Stimulated activated CD4-positive, alpha-beta T cell treated with anti-CD3 and anti-CD28 coated beads, Interleukin-12 subunit alpha, Interleukin-12 subunit beta, amount 100 ng/mL, for 48 hours (primary cell): ENCODE results near the gene FAM217B.
"Not testable (repeated sequence)": the region's sequence is repeated elsewhere in the genome, so short reads cannot be mapped to it uniquely, and the experiment has no call there.

Experiments used
- DNase-seq, 3 donors: peaks; one replicate each; pipeline ENCODE4 v3.0.0-alpha.2; 2020; ENCODE audit warnings: low read depth in 2 of 3, low spot score in 1 of 3

The FAM217B gene

DNA sequence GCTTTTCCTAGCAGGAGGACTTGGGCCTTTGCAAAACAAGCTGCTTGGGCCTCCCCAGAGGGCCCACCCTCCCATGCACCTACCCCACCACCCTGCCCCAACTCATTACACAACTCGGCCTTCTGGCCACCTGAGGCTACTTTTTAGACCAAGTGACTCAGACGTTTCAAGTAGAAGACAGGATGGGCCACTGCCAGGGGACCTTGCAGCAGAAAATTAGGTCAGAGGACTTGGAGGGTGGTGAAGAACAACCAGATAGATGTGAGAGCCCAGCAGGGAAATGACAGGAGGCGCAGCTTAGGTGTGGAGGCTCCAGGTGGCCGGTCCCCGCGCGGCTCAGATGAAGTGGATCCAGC lies 1.5 kb upstream of the FAM217B start:
- no peak for DNase-seq

DNA sequence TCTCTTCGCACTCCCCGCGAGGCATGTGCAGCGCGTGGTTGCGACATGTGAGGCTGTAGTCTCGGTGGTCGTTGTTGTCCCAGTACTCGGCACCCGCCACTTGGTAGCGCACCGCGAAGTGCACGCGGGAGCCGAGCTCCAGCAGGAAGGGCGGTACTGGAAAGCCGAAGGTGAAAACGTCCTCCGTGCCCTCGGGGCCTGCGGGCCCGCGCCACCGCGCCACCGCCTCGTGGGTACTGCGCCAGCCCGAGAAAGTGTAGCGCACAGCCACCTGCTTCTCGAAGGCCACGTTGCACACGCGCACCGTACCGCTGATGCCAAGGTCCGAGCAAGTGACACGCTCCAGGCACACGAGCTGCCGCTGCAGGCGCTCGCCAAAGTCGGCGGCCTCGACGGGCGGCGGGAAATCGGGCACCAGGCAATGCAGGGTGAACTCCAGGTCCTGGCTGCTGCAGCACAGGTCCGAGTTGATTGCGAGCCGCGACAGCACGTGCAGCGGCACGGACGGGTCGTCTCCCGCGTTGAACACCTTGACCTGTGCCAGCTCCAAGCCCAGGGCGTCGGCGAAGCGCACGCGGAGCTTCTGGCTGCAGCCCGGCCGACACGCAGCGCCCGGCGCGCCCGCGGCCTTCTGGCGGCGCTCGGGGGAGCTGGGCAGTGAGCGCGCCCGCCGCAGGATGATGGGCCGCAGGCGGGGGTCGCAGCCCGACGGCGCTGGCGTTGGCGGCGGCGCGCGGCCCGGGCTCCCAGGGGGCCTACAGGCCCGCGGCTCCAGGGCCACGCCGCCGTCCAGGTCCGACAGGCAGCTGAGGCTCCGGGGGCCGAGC lies 924 bp upstream of the FAM217B start:
- DNase-seq: no peak

DNA sequence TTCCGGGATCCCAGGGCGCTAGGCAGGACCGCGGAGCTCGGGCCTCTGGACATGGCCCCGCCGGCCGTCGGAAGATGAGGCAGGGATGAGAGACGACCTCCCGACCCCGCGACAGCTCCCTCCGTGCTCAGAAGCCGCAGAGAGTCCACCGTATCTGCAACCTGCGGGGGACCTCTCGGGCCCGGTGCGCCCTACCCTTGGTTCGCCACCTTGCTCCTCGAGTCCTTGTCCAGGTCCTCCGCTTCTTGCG lies 385 bp upstream of the FAM217B start:
- no peak for DNase-seq

DNA sequence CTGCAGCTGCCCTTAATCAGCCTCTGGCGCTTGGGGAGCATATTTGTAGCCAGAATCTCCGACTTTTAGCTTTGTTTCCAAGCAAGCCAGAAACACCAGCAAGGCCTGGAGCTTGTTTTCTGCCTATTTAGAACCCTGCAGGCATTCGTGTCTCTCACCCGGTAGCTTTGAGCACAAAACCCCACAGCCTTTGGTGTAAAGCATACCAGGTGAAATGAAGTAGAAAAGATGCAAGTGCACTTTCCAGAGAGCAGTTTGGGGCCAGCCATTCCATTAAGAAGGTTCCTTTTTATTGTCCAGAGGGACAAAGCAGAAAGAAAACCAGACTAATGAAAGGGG lies 736 bp downstream of the FAM217B start:
- DNase-seq: no peak

DNA sequence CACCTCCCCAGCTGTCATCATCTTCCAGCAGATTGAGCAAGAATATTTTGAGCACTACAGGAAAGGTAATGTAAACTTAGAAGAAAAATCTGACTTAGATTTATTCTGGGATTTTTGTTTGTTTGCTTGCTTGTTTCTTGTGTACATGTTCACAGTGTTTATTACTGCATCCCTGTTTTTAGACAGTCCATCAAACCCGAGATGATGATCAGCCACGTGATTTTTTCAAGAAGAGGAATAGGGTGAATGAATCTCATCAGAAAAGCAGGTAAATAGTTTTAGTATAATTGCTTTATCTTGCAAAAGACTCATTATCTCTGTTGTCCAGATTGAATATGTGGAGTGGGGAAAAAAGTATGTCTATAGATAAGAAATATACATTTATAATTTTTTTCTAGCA lies 2.1 kb downstream of the FAM217B start:
- DNase-seq: no peak

DNA sequence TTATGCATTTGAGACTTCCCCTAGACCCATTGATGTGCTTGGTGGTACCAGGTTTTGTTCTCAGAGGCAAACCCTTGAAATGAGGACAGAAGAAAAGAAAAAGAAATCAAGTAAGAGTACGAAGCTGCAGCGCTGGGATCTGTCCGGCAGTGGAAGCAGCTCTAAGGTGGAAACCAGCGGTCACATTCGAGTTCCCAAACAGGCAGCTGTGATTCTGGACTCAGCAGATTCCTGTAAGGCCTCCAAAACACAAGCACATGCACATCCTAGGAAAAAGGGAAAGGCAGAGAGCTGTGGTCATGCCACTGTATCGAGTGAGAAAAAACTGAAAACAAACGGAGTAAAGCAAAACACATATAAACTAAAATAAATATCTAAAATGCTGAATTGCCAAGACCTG lies 4.5 kb downstream of the FAM217B start:
- DNase-seq: no peak

DNA sequence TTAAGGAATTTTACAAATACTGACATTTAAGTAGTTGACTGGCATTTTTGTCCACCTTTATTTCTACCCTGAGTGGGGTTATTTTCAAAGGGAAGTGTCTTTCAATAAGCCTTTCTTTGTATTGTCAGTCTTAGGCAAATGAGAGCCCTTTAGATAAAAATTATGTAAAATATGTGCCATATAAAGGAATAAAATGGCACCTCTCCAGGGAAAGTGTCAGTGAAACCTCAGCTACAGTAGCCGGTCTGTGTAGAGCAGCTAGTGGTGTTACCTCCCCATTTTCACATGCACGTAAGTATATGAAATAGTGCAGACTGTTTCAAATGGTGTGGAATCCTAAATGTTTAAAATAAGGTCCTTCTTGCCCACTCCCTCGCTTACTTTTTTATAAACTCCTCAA lies 5.0 kb downstream of the FAM217B start:
- no peak for DNase-seq

DNA sequence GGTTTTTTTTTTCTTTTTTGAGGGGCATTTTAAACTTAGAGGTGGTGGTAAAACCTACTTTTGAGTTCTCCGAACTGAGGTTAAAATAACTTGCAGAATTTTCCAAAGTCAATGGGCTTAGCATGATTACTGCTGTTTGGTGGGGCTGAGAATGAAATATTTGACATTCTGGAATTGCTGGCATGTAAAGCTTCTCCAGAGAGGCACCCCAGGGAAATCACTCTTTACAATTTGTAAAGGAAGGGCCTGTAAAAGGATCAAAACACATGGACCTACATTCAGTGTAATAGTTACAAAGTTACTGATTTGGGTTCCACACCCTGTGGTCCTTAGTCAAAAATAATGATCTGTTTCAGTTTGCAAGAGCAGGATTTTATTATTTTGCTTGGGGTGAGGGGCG lies 5.5 kb downstream of the FAM217B start:
- no peak for DNase-seq

DNA sequence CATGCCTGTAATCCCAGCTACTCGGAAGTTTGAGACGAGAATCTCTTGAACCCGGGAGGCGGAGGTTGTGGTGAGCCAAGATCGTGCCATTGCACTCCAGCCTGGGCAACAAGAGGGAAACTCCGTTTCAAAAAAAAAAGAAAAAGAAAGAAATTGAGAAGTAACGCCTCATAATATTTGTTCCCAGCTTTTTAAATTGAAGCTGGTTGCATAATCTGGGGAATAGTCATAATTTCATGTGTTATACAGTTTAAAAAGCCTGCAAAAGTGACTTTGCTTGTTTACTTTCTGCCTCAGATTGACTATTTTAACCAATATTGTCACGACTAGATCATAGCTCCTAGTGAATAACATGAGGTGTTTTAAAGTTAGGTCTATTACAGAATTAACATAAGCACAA lies 7.2 kb downstream of the FAM217B start:
- DNase-seq: no peak

DNA sequence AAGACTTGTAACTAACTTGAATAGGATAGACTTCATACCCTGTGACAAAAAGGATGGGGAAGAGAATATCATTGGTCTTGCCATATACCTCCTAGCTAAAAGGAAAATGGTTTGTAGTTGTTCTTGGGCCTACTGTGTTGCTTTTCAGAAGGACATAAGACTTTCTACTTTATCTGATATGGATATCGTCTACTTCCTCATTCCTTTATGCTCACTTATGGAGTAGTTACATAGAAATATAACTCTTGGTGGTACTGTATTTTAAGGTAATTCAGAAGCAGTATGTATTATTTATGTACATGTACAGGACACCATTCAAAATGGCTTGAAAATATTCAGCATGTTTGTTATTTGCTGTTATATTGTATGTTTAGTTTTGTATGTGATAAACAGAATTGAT lies 8.0 kb downstream of the FAM217B start:
- no peak for DNase-seq

DNA sequence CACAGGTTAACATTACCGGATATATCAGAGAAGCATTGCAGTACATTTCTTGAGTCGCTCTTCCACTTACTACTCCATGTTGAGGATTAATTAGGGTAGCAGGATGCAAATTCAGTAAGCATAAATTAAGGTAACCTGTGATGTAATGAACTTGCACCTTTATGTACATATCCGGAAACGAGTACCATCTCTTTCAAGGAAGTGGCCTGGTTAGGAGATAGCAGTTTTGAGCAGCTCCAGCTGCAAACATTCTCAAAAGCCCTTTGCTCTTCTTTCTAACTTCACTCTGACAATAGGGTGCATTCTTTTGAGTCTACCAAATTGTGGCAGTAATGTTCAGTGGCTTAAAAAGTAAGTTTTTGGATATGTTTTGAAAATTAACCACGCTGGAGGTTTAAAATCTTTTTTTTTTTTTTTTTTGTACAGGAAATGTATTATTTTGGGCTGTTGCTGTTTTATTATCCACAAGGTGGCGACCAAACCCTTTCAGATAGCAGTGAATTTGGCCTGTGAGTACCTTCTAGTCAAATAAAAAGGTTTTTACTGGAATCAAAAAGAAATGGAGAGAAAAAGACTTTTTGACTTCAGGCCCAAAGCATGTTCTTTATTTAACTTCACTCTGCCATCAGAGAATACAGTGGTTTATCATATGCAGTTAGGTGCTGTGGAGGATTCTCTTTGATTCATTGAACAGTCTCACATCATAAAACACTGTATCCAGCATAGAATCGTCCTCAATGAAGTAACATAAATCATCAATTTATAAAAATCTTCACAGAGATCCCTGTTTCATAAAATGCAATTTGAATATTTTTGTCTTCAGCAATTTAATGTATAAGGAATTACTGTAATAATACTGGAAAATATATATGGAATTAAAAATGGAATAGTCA lies 8.9 kb downstream of the FAM217B start:
- no peak for DNase-seq

DNA sequence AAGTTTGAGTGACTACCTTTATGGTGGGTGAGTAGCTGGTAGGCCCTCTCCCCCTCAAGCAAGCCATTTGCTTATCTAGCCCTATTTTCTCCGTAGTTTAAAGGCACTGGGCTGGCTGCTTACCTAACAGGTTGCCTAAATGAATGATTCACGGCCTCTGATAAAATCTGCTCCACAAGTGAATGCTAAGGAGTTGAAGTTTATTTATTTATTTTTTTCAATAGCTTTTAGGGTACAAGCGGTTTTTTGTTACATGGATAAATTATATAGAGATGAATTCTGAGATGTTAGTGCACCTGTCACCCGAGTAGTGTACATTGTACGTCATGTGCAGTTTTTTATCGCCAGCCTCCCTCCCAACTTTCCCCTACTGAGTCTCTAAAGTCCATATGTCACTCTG lies 9.7 kb downstream of the FAM217B start:
- DNase-seq: no peak

DNA sequence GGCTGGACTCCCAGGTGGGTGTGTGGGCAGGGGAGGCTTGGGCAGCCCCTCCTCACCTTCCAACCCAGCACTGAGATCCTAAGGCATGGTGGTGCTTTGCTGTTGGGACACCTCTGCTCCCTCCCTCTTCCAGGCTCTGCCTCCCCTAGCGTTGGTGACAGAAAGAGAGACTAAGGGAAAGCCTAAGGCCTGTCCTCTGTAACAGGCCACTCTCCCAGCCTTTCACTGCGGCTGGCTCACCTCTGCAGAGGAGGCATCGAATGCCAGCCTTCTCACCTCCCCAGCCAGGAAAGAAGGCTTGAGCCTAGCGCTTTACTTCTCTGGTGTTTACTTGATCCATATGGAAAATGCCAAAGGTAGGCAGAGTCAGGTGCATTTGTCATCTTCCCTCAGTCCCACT lies 14.5 kb downstream of the FAM217B start:
- no peak for DNase-seq

DNA sequence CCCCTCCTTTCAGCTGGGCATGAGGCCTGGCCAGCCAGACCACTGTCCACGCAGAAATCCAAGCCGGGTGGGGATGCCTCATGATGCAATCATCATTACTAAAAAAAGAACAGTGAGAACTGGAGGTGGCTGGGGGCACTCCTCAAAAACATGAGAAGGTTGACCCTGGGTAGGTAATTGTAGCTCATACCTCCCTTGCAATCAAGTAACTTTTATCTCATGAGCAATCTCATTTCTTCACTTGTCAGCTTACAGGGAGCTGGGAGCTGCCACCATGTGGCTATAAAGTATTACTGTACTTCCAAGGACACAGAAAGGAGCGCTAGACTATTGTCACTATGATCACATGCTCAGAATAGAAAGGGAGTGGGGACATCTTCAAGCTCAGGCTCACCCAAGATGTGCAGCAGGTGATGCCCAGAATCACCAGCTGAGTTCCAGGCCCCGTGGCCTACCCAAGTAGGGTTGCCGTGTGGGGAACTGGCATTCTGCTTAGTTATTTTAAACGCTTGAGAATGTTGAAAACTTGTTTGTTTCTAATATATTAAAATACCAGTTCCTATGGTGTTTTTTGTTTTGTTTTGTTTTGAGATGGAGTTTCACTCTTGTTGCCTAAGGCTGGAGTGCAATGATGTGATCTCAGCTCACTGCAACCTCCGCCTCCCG lies 15.1 kb downstream of the FAM217B start:
- DNase-seq: no peak

DNA sequence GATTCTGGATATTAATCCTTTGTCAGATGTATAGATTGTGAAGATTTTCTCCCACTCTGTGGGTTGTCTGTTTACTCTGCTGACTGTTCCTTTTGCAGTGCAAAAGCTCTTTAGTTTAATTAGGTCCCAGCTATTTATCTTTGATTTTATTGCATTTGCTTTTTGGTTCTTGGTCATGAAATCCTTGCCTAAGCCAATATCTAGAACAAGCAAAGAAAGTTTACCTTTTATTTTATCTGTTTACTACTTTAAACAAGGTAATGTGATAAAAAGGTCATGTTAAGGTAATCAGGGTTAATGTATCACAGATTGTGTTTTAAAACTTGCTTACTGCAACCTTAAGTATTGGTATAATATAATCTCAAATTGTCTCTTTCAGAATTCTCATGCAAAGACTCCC lies 17.4 kb downstream of the FAM217B start:
- DNase-seq: not testable (repeated sequence)

DNA sequence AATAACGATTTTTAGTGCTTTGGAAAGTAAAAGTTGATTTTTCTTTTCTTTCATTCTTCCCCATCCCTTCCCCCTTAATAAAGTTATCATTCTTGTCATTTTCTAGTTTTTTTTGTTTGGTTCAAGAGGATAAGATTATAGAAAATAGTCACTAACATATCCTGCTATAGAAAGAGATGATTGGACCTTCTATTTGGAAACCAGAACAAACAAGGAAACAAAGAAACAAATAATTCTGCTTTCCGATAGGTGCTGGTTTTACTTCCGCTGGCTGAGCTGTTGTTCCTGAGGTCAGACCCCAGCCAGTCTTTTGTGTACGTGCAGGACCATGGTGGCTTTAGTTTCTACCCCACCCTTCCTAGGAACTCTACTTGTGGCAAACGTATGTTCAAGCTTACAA lies 17.9 kb downstream of the FAM217B start, which contains the start of gene CDH26:
CDH26 (plus strand) TSS at position 301 of the 400 bp plus-strand sequence. CDS start 304 bp downstream, outside the sequence.
- DNase-seq: no peak

DNA sequence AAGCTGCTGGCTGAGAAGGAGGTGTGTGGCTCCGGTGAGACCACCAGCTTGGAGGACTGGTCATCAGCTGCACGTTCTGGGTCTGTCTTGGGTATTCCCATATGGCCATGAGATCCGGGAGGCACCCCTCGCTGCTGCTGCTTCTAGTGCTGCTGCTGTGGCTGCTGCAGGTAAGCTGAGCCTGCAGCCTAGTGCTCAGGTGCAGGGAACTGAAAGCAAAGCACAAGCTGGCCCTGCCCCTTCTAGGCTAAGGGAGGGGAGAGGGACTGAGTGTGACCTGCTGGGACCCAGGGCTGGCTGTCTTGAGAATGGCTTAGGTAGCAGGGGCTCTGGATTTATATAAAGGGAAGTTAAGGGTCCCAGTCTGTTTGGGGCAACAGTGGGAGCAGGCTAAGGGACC lies 18.4 kb downstream of the FAM217B start:
- DNase-seq: no peak

DNA sequence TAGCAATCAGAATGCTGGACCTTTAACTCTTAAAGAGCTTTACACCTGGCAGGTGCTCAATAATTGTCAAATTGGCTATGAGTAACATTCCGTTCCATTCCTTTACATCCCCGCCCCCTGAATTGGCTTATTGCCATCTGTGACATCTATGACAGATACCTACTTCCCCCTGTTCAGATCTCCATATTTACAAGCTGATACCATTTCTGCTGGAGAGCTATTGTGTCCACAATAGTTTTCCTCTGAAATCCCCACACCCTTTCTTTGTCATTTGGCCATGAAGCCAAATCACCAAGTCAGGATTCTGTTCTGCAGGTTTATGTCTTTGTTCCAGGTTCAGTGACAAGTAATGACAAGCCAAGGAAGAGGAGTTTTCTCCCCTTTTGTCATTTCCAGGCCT lies 21.2 kb downstream of the FAM217B start:
- DNase-seq: no peak

DNA sequence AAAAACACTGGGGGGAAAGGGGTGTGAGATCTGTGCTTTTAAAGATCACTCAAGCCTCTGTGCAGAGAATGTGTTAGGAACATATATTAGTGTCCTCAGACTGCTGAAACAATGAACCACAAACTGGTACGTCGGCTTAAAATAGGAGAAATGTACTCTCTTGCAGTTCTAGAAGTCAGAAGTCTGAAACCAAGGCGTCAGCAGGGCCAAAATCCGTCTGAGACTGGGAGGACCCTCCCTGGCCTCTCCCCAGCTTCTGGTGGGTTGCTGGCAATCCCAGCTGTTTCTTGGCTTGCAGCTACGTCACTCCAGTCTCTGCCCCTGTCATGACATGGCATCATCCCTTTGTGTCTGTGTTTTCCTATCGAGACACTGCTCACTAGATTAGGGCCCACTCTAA lies 22.0 kb downstream of the FAM217B start:
- DNase-seq: no peak

DNA sequence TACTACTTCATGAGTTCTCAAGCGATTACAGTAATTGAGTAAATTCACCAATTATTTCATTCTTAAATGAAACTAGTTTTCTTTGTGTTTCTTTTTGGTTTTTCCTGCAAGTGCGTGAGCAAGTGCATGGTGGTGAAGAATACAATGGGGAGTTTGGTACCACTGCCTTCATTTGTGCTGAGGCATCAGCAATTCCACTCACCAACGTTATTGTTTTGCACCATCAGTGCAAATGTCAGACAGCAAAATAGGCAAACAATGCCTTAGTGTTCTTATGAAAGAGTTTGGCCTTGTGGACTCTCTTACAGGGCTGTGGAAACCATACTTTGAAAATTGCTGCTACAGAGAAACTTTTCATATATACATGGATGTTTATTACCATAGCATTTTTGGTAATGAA lies 26.2 kb downstream of the FAM217B start:
- no peak for DNase-seq

DNA sequence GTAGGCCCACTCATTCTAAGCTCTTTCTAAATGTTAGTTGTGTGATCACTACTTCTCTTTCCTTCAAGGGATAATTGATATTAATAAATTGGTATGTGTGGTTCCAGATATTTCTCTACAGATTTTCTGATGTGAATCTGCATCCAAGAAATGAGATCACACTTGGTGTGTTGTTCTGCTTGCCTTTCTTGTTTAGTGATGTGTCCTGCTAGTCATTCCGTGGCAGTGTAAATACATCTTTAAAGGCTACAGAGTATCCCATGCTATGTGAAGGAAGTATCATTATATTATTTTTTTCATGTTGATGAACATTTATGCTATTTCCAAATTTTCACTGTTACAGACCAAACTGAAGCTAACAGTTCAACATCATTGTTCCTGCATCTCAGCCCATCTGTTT lies 31.2 kb downstream of the FAM217B start:
- no peak for DNase-seq
